NCI-H1694 (cell line): ENCODE results near the gene PEPD.

Experiments
- DNase-seq: peaks from one replicate; lab custom pipeline; 2025; lab: John Stamatoyannopoulos, UW

PEPD gene

GRCh38 chr19:33437821-33438671 lies 83.5 kb downstream of the PEPD start:
- DNase-seq: no peak

- no peak for DNase-seq
Observed at GRCh38 chr19:33437393-33437820, 84.2 kb downstream of the PEPD start.

GRCh38 chr19:33436360-33437345 lies 84.9 kb downstream of the PEPD start:
- DNase-seq: no peak

- DNase-seq: no peak
Observed at GRCh38 chr19:33435706-33436359, 85.8 kb downstream of the PEPD start.

- no peak for DNase-seq
Observed at GRCh38 chr19:33434886-33435705, 86.5 kb downstream of the PEPD start.

- DNase-seq: no peak
Observed at GRCh38 chr19:33434069-33434885, 87.3 kb downstream of the PEPD start.

- DNase-seq: peak; percentile 15
Observed at GRCh38 chr19:33432446-33433170, 89.0 kb downstream of the PEPD start.

GRCh38 chr19:33432015-33432414 lies 89.6 kb downstream of the PEPD start:
- DNase-seq: no peak

GRCh38 chr19:33430674-33431277 lies 90.8 kb downstream of the PEPD start:
- DNase-seq: peak; percentile 78

- peak; percentile 56 for DNase-seq
Observed at GRCh38 chr19:33429891-33430673, 91.5 kb downstream of the PEPD start.

- no peak for DNase-seq
Observed at GRCh38 chr19:33428627-33429125, 92.9 kb downstream of the PEPD start.

- no peak for DNase-seq
Observed at GRCh38 chr19:33427801-33428626, 93.6 kb downstream of the PEPD start.

GRCh38 chr19:33426621-33427361 lies 94.8 kb downstream of the PEPD start:
- DNase-seq: peak; percentile 45

- DNase-seq: no peak
Observed at GRCh38 chr19:33424181-33424580, 97.4 kb downstream of the PEPD start.

- no peak for DNase-seq
Observed at GRCh38 chr19:33422369-33423180, 99.0 kb downstream of the PEPD start.

- no peak for DNase-seq
Observed at GRCh38 chr19:33421368-33421767, 100.2 kb downstream of the PEPD start.
